KMS-11 (cell line): ENCODE data around the gene PTGR3.

Experiments used
- H2AFZ ChIP-seq: fragments of 200-600 bp; sonication (generic); 2 replicates; pipeline ENCODE4 v1.6.1; 2016; ENCODE audit warnings: antibody characterized with exemption, mixed run types, low read depth
- H3K27ac ChIP-seq: fragments of 200-600 bp; sonication (generic); 2 replicates; pipeline ENCODE4 v1.6.1; 2016; ENCODE audit warnings: mild to moderate bottlenecking, mixed run types
- H3K27me3 ChIP-seq: fragments of 200-600 bp; sonication (generic); 2 replicates; pipeline ENCODE4 v1.6.1; 2017; ENCODE audit warnings: mild to moderate bottlenecking, low read depth, mixed run types, moderate library complexity; ENCODE audit not compliant: insufficient read depth
- H3K36me3 ChIP-seq: fragments of 200-600 bp; sonication (generic); 2 replicates; pipeline ENCODE4 v1.6.1; 2017; ENCODE audit warnings: mild to moderate bottlenecking, mixed run types; ENCODE audit not compliant: insufficient read depth
- H3K4me1 ChIP-seq: fragments of 200-600 bp; sonication (generic); 2 replicates; pipeline ENCODE4 v1.6.1; 2016; ENCODE audit warnings: mild to moderate bottlenecking, low read depth, mixed run types; ENCODE audit not compliant: poor library complexity, severe bottlenecking
- H3K4me2 ChIP-seq: fragments of 200-600 bp; sonication (generic); 2 replicates; pipeline ENCODE4 v1.7.0; 2016; ENCODE audit warnings: mild to moderate bottlenecking, mixed run types
- H3K4me3 ChIP-seq: fragments of 200-600 bp; sonication (generic); IDR thresholded peaks from 2 replicates; pipeline ENCODE4 v1.6.1; 2017; ENCODE audit warnings: low read depth, low read length, mixed read lengths; ENCODE audit not compliant: insufficient read depth
- H3K79me2 ChIP-seq: fragments of 200-600 bp; sonication (generic); 2 replicates; pipeline ENCODE4 v1.6.1; 2016; ENCODE audit warnings: low read depth, mixed run types; ENCODE audit not compliant: insufficient read depth
- H3K9ac ChIP-seq: fragments of 200-600 bp; sonication (generic); 2 replicates; pipeline ENCODE4 v1.6.1; 2016; ENCODE audit warnings: mild to moderate bottlenecking, mixed run types
- H4K20me1 ChIP-seq: fragments of 200-600 bp; sonication (generic); 2 replicates; pipeline ENCODE4 v1.6.1; 2016; ENCODE audit warnings: mild to moderate bottlenecking, mixed run types; ENCODE audit not compliant: insufficient read depth
- TF ChIP-seq, protein P1 (sequence below): fragments of 200-600 bp; sonication (generic); conservative IDR thresholded peaks from 2 replicates; pipeline ENCODE4 v1.6.1; 2017; ENCODE audit warnings: low read depth, mild to moderate bottlenecking, antibody characterized with exemption, low read length, moderate library complexity, mixed read lengths

The PTGR3 gene

DNA sequence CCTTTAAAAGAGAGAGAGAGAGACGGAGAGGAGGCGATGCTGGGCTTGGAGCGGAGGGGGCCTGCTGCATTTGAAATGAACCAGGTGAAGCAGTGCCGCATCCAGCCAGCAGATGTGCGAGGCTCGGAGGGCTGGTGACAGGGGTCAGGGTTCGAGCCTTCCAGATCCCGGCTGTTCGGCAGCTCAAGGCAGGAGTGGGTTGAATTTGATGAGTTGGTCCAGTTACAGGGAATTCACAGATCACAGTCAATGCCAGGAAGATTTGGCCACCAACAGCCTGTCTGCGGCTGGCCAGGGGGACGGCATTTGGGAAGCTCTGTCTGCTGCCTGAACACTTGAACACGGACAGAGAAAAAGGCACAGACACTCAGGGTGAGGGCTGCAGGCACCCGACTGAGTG is 48.6 kb downstream of the PTGR3 start:
- H3K9ac ChIP-seq: no peak overlapping the region
- H3K4me2 ChIP-seq: no peak overlapping the region
- no peak overlapping the region for H2AFZ ChIP-seq
- H3K4me3 ChIP-seq: no peak overlapping the region
- H3K79me2 ChIP-seq: no peaks in the 10 kb centered on the region
- H3K4me1 ChIP-seq: no peaks in the 10 kb centered on the region
- H3K27me3 ChIP-seq: no peaks in the 10 kb centered on the region
- H4K20me1 ChIP-seq: no peaks in the 10 kb centered on the region
- TF ChIP-seq, protein P1, sequence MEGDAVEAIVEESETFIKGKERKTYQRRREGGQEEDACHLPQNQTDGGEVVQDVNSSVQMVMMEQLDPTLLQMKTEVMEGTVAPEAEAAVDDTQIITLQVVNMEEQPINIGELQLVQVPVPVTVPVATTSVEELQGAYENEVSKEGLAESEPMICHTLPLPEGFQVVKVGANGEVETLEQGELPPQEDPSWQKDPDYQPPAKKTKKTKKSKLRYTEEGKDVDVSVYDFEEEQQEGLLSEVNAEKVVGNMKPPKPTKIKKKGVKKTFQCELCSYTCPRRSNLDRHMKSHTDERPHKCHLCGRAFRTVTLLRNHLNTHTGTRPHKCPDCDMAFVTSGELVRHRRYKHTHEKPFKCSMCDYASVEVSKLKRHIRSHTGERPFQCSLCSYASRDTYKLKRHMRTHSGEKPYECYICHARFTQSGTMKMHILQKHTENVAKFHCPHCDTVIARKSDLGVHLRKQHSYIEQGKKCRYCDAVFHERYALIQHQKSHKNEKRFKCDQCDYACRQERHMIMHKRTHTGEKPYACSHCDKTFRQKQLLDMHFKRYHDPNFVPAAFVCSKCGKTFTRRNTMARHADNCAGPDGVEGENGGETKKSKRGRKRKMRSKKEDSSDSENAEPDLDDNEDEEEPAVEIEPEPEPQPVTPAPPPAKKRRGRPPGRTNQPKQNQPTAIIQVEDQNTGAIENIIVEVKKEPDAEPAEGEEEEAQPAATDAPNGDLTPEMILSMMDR: no peak
- H3K27ac ChIP-seq: no peak overlapping the region
- H3K36me3 ChIP-seq: no peaks in the 10 kb centered on the region

DNA sequence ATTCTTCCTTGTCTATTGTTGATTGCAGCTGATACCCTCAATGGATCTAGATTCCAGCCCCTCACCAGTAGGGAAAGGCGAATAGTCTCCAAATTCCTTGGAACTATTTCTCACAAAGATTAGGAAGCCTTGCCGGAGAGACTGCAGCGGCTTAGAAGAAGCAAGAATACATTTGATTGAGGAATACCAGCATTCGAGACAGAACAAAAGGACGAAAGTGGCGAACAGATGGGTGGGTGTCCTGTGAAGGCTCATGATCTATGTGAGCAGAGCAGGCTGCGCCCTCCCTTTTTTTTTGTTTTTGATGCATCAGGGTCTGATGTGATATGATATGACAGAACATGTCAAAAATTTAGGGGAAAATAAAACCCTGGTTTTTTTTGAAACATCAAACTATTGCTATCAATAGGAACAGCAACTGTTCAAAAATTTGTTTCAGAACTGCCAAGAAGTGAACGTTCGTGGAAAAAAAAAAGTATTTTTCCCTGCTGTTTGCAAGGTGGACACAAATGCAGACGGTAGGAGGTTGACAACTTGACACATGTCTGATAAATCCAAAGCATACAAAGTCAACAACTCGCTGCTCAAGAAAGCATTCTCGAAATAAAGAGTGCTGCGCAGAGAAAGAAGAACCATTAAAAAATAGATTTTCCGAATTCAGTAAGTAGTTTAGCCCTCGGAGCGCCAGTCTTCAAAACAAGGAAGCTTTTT is 49.1 kb downstream of the PTGR3 start:
- H4K20me1 ChIP-seq: no peaks in the 10 kb centered on the region
- H3K4me1 ChIP-seq: no peaks in the 10 kb centered on the region
- no peaks in the 10 kb centered on the region for H3K36me3 ChIP-seq
- no peaks in the 10 kb centered on the region for H3K27me3 ChIP-seq
- H3K4me2 ChIP-seq: no peak overlapping the region
- no peaks in the 10 kb centered on the region for H3K79me2 ChIP-seq
- no peak overlapping the region for H2AFZ ChIP-seq
- H3K9ac ChIP-seq: no peak overlapping the region
- no peak overlapping the region for H3K27ac ChIP-seq
- TF ChIP-seq, protein P1: no peak
- no peak overlapping the region for H3K4me3 ChIP-seq

DNA sequence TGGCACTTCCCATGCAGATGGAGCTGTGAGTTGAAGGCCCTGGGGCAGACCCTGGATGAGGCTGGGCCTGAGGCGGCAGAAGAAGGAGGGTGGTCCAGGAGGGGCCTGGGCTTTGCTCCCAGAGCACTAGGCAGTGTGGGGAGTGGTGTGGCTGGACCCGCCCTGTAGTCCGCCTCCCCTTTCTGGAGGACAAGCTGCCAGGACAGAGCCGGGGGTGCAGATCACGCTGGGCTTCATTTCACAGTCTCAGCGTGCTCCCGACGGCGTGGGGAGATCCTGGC is 49.8 kb downstream of the PTGR3 start:
- Histone ChIP-seq H3K9ac (no peak overlapping the region), H3K27me3 (no peaks in the 10 kb centered on the region), H2AFZ (no peak overlapping the region), H3K4me3 (no peak overlapping the region), H3K36me3 (no peaks in the 10 kb centered on the region), H3K4me2 (no peak overlapping the region), H3K4me1 (no peaks in the 10 kb centered on the region), H3K27ac (no peak overlapping the region), H3K79me2 (no peaks in the 10 kb centered on the region), H4K20me1 (no peaks in the 10 kb centered on the region)
- TF ChIP-seq, protein P1: no peak
